ENCODE measurements around the gene ARHGAP22. TPM values are rescaled to one million over a fixed set of nuclear protein-coding genes. Genes with fewer than 3 reads are reported as not detected.
A peak's percentile ranks its signal among the peaks of the same experiment; 100 is the strongest.

The ARHGAP22 gene
- total RNA-seq, 2 experiments from 2014 or later = not detected

- ATAC-seq (no peak), DNase-seq (no peak)
- H3K36me3 Mint-ChIP-seq = no peaks in the 10 kb centered on the region
- no peak overlapping the region for H3K4me3 Mint-ChIP-seq
- no peaks in the 10 kb centered on the region for H3K27me3 Mint-ChIP-seq
- CTCF ChIA-PET = interaction anchor here (9.2 kb wide), 1 partner anchor 109 kb away, joined by 87 read pairs; no protein-coding TSS in a partner anchor
- H3K9me3 Mint-ChIP-seq (ENCODE audit: low read depth) = no peaks in the 10 kb centered on the region
- H3K4me1 Mint-ChIP-seq = no peaks in the 10 kb centered on the region
- no peak overlapping the region for H3K27ac Mint-ChIP-seq
Measured at GRCh38 chr10:48547061-48547895, 57.6 kb downstream of the ARHGAP22 start.

GRCh38 chr10:48545462-48546145, 59.3 kb downstream of the ARHGAP22 start:
- no peak for DNase-seq
- Mint-ChIP-seq H3K9me3 (ENCODE audit: low read depth) (no peaks in the 10 kb centered on the region), H3K27ac (no peak overlapping the region), H3K27me3 (peaks cover 4% of the 10 kb centered on the region), H3K4me1 (no peaks in the 10 kb centered on the region), H3K4me3 (no peak overlapping the region), H3K36me3 (no peaks in the 10 kb centered on the region)
- ATAC-seq = no peak
- CTCF ChIA-PET = interaction anchor here (9.2 kb wide), 1 partner anchor 111 kb away, joined by 87 read pairs; no protein-coding TSS in a partner anchor

DNA sequence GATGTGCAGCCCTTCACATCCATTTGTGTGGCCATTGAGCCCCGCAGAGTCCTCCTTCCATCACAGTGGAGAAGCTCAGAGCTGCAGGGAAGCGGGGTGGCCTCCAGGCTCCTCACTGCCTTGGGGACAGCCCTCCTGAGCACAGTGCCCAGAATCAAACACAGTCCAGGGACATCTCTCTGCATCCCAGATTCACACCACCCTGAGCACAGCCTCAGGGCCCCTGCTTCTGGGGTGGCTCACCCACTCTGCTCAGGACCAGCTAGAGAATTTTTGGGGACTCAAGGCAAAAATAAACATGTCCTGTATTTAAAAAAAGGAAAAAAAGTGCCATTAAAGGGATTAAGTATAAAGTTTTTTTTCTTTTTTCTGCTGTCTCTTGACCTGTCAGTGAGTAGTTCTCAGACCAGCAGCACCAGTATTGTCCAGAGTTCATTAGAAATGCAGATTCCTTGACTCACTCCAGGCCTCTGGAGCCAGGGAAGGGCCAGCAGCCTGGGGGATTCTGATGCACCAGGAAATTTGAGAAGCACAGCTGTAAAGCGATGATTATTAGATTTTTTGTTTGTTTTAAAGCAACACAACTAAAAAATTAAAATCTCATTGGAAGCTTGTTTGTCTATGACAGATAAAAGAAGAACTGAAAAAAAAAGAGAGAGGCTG, 61.6 kb downstream of the ARHGAP22 start:
- Mint-ChIP-seq H3K9me3 (ENCODE audit: low read depth) (no peaks in the 10 kb centered on the region), H3K27me3 (peaks cover 4% of the 10 kb centered on the region), H3K4me1 (no peaks in the 10 kb centered on the region), H3K27ac (no peak overlapping the region), H3K4me3 (no peak overlapping the region), H3K36me3 (no peaks in the 10 kb centered on the region)
- ATAC-seq (no peak), DNase-seq (no peak)
- CTCF ChIA-PET = interaction anchor here (1.0 to 1.1 kb wide), 2 partner anchors 15 to 112 kb away, joined by 3 read pairs; no protein-coding TSS in a partner anchor

- Mint-ChIP-seq H3K4me3 (no peak overlapping the region), H3K9me3 (ENCODE audit: low read depth) (no peaks in the 10 kb centered on the region), H3K4me1 (no peaks in the 10 kb centered on the region), H3K27me3 (peaks cover 4% of the 10 kb centered on the region), H3K36me3 (no peaks in the 10 kb centered on the region), H3K27ac (no peak overlapping the region)
- CTCF ChIA-PET = interaction anchor here (1.0 kb wide), 1 partner anchor 113 kb away, joined by 3 read pairs; no protein-coding TSS in a partner anchor
- DNase-seq (no peak), ATAC-seq (no peak)
Measured at GRCh38 chr10:48542471-48543181, 62.2 kb downstream of the ARHGAP22 start.

DNA sequence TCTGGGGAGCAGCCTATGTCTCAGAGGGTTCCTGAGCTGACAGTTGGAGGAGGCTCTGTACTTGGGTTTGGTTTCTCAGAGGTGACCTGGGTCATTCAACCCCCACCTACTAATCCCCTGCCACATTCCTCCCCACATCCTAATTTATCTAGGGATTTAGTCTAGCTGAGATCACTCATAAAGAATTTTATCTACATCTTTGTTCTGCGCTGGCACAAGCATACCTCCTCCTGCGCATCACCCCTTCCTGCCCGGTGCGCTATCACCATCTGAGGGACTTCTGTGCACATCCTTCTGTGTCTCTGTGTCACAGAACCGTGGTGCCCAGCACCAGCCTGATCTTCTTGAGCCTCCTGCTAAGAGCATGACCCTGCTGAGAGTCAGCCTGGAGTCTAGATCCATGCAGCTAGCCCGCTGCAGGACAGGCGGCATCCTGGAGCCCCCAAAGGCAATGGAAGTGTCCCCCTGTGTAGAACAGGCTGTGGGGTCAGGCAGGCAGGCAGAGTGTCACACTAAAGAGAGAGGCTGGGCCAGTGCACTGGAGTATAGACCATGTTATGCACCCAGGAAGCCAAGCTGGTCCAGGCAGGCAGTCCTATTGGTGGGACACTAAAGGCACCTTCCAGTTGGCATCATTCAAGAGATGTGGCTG, 63.6 kb downstream of the ARHGAP22 start:
- Mint-ChIP-seq H3K4me1 (no peaks in the 10 kb centered on the region), H3K27me3 (peaks cover 4% of the 10 kb centered on the region), H3K36me3 (no peaks in the 10 kb centered on the region), H3K9me3 (ENCODE audit: low read depth) (no peaks in the 10 kb centered on the region), H3K4me3 (no peak overlapping the region), H3K27ac (no peak overlapping the region)
- CTCF ChIA-PET = no interaction called here
- DNase-seq = no peak
- no peak for ATAC-seq

- Mint-ChIP-seq H3K4me3 (no peak overlapping the region), H3K9me3 (ENCODE audit: low read depth) (no peaks in the 10 kb centered on the region), H3K4me1 (no peaks in the 10 kb centered on the region), H3K27ac (no peak overlapping the region), H3K27me3 (peaks cover 8% of the 10 kb centered on the region), H3K36me3 (no peaks in the 10 kb centered on the region)
- CTCF ChIA-PET = interaction anchor here (0.9 to 2.6 kb wide), 2 partner anchors 118 to 176 kb away, joined by 3 to 7 read pairs; no protein-coding TSS in a partner anchor
- no peak for ATAC-seq
- DNase-seq = no peak
Measured at GRCh38 chr10:48538611-48539010, 66.3 kb downstream of the ARHGAP22 start.

- peak; percentile 32 for DNase-seq
- peaks cover 11% of the 10 kb centered on the region for H3K27me3 Mint-ChIP-seq
- H3K27ac Mint-ChIP-seq = no peak overlapping the region
- no peaks in the 10 kb centered on the region for H3K36me3 Mint-ChIP-seq
- CTCF ChIA-PET = interaction anchor here (2.6 kb wide), 1 partner anchor 119 kb away, joined by 7 read pairs; no protein-coding TSS in a partner anchor
- no peaks in the 10 kb centered on the region for H3K9me3 Mint-ChIP-seq (ENCODE audit: low read depth)
- no peak overlapping the region for H3K4me3 Mint-ChIP-seq
- H3K4me1 Mint-ChIP-seq = no peaks in the 10 kb centered on the region
- no peak for ATAC-seq
Measured at GRCh38 chr10:48536916-48537890, 67.7 kb downstream of the ARHGAP22 start.

DNA sequence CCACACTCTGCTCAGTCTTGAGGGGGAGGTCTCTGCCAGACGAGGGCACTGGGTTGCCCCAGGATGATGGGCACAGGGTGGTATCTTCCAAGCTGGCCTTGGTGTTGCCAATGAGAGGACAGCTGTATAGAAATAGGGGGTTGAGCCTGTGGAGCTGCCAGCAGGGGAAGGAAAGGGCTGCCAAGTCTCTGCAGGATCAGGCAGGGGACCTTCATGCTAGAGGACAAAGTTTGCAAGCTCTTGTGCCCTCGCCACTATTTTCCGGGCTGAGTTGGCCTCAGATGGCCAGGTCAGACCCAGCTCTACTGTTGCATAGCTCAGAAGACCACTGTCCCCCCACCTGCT, 68.7 kb downstream of the ARHGAP22 start:
- Mint-ChIP-seq H3K27me3 (peaks cover 9% of the 10 kb centered on the region), H3K4me1 (no peaks in the 10 kb centered on the region), H3K4me3 (no peak overlapping the region), H3K9me3 (ENCODE audit: low read depth) (no peaks in the 10 kb centered on the region), H3K27ac (no peak overlapping the region), H3K36me3 (no peaks in the 10 kb centered on the region)
- ATAC-seq (no peak), DNase-seq (peak; percentile 26)
- CTCF ChIA-PET = no interaction called here

GRCh38 chr10:48535416-48536155, 69.3 kb downstream of the ARHGAP22 start:
- Mint-ChIP-seq H3K4me3 (no peak overlapping the region), H3K27ac (no peak overlapping the region), H3K36me3 (no peaks in the 10 kb centered on the region), H3K4me1 (no peaks in the 10 kb centered on the region), H3K9me3 (ENCODE audit: low read depth) (no peaks in the 10 kb centered on the region), H3K27me3 (peaks cover 7% of the 10 kb centered on the region)
- ATAC-seq = no peak
- DNase-seq = peak; percentile 15
- CTCF ChIA-PET = no interaction called here

DNA sequence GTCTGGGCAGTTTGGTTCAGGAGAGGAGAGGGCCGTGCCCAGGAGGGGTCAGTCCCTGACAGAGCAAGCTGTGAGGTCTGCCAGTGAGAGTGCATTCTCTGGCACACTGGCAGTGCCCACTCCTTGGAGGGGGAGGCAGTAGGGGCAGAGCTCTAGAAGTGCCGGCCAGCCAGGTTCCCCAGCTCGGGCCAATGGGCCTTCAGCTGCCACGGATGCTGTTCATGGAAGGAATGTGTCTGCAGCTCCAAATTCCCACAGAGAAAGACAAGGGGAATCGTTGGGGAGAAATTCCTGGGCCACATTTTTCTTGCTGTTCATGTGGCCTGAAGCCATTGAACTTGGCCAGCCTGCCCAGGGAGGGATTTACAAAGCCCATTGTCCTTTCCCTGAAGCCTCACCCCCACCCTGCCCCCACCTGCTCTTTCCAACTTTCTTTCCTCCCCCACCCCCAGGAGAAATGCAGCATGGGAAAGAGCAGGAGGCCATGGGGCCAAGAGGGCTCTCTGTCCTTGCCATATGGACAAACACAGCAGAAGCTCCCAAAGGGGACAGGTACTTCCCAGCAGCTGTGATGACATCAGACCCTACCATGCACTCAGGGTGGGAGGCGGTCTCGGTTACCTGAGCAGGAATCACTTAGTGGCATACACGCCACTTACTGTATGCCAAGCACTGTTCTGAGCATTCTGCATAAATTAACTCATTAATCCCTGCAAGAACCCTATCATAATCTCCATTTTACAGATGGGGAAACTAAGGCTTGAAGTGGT, 70.7 kb downstream of the ARHGAP22 start:
- no peak for ATAC-seq
- no peak for DNase-seq
- H3K27me3 Mint-ChIP-seq = peaks cover 10% of the 10 kb centered on the region
- H3K9me3 Mint-ChIP-seq (ENCODE audit: low read depth) = no peaks in the 10 kb centered on the region
- H3K36me3 Mint-ChIP-seq = no peaks in the 10 kb centered on the region
- H3K27ac Mint-ChIP-seq = no peak overlapping the region
- no peaks in the 10 kb centered on the region for H3K4me1 Mint-ChIP-seq
- CTCF ChIA-PET = no interaction called here
- H3K4me3 Mint-ChIP-seq = no peak overlapping the region

DNA sequence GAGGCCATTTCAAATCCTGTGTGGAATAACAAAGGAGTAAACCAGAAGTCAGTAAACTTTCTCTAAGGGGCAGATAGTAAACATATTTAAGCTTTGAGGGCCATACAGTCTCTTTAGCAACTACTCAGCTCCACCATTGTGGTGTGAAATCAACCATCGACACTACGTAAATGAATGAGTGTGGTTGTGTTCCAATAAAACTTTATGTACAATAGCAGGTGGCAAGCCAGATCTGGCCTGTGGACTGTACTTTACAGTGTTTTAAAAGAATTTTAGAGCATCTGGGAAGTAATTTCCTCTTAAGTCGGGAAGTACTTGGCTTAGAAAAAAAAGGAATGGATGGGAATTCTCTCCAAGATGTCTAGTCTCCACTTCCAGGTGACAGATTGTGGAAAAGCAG, 71.3 kb downstream of the ARHGAP22 start:
- CTCF ChIA-PET = no interaction called here
- H3K36me3 Mint-ChIP-seq = no peaks in the 10 kb centered on the region
- H3K9me3 Mint-ChIP-seq (ENCODE audit: low read depth) = no peaks in the 10 kb centered on the region
- H3K27ac Mint-ChIP-seq = no peak overlapping the region
- no peaks in the 10 kb centered on the region for H3K4me1 Mint-ChIP-seq
- DNase-seq = no peak
- no peak overlapping the region for H3K4me3 Mint-ChIP-seq
- ATAC-seq = no peak
- peaks cover 10% of the 10 kb centered on the region for H3K27me3 Mint-ChIP-seq
